Stimulated activated CD4-positive, alpha-beta T cell treated with anti-CD3 and anti-CD28 coated beads, Interleukin-1b, Interleukin-23, amount 100 ng/mL, for 1 hour (primary cell): Measurements from ENCODE around the gene CABLES1.
"Not testable (repeated sequence)": the region's sequence is repeated elsewhere in the genome, so short reads cannot be mapped to it uniquely, and the experiment has no call there.

Experiments
- DNase-seq, 2 donors: peaks; one replicate each; pipeline ENCODE4 v3.0.0-alpha.2; 2020; ENCODE audit warnings: low read depth in 2 of 2

CABLES1 gene

DNA sequence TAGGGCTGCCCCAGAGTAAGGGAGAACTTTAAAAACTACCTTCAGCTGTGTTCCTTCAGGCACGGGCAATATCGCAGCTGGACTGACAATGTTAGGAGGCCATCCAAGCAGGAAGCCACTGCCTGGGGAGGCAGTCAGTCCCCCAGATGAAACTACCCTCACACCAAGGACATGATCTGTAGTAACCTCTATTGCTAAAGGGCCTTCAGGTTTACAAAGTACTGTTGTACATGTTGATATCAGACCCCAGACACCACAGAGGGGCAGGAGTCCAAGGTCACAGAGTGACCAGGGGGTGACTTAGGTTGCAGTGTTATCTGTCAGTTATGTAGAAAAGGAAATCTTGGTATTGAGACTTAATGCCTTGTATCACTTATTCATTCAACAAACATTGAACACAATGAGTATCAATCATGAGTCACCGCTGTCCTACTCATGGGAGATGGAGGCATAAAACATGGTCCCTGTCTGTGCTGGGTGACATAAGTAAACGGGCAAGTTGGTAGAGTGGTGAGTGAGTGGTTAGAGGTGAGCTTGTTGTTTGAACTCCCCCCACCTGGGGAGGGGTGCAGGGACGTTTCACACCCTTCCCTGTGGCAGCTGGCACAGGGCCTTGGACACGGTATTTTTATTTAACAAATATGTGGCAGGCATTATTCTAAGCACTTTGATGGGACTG, 7.1 kb downstream of the CABLES1 start:
- DNase-seq, result no peak

DNA sequence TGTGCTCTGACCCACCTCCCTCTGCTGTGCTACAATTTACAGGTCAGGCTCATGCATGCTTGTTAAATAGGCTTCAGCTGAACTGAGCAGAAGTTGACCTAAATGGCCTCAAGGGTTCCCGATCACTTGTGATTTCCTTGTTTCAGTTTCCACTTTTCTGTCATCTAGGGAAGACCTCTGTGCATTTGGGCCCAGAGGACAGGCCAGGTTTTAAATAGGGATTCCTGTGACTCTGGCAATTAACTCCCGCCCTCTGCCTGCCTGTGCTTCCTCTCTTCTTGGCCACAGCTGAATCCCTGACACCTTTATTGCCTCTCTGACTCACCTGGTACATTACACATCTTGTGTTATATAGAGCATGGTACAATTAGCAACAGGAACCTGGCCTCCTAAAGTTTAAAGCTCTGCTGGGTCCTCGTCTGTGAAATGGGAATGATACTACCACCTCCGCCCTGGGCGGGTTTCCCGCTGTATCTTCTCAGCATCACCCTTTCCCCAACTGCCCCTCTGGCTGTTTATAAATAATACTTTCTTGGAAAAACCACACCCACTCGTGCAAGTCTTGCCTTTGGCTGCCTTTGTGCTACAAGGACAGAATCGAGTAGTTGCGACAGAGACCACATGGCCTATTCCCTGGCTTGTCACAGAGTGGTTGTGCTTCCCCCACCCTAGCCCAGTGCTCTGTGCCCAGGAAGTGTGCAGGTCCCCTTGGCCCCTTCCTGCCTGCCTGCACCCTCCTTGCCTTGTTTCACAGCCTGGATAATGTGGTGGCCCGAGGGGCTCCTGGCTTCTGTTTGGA, 7.9 kb downstream of the CABLES1 start:
- DNase-seq, result no peak

DNA sequence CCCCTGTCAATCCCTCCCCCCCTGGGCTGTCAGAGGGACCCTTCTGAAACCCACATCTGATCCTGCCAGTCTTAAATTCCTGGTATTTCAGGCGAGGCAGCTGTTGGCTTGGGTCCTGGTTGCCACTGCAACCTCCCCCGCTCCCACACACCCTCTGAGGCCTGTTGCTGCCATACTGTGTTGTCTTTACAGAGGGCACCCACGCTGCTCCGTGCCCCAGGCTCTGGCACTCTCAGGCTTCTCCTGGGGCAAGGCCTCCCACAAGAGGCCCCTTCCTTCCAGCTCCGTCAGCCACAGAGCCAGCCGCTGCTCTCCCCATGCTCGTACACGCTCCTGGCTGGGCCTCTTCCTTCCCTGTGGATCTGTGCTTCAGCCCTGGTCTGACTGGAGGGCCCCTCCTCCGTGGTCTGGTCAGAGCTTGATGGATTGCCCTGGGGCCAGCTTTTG, 8.6 kb downstream of the CABLES1 start:
- no peak for DNase-seq

DNA sequence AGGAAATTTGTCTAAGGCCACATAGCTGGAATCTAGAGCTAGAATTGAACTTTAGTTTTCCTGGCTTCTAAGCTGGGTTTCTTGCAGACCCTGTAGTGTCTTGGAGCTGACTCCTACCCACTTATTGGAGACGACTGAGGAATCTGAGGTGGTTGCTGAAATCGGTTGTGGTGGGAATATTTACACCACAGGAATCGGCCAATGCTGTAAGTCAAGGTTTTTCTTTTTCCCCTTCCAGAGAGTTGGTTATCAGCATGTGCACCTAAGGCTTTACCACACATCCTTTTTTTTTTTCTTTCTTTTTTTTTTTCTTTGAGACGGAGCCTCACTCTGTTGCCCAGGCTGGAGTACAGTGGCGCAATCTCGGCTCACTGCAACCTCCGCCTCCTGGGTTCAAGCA, 9.4 kb downstream of the CABLES1 start:
- no peak for DNase-seq

DNA sequence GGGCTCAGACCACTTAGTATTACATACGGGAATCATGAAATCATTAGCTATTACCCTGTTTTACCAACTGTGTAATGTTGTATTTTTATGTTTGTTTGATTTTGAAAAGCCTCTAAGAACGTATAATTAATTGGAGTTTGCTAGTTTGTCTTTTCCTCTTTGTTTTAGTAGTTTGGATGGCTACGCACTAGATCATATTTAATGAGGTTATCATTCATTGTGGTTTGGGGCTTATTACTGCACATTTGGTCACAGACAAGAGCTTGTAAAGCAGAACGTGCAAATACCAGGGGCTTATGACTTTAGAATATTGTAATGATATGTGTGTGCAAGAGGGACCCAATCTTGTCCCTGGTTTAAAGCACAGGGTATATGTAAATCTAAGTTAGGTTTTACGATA, 10.3 kb downstream of the CABLES1 start:
- no peak for DNase-seq

DNA sequence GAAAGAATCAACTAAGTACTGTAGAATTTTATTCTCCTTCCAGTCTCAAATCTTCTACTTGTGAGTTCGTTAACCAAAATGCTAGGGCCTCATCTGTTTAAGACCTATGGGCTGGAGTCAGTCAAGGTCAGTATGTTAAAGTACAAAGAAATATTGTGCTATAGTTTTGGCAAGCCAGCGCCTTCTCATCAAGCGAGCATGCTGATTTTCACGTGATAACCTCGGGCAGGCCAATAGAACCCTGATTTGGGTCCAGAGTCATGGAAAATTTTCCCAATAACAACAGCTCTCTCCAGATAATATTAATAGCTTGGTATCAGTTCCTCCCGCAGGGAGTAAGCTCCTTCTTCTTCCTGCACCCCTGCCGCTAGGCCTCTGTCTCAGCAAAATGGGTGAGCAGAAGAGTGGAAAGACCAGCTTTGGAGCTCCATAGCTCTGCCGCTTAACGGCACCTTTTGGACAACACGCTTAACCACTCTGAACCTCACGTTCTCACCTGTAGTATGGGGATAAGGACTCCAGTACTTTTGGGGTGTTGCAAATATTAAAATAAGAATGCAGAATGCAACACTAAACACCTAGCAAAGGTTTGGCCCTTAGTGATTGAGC, 11.7 kb downstream of the CABLES1 start:
- DNase-seq, result no peak

DNA sequence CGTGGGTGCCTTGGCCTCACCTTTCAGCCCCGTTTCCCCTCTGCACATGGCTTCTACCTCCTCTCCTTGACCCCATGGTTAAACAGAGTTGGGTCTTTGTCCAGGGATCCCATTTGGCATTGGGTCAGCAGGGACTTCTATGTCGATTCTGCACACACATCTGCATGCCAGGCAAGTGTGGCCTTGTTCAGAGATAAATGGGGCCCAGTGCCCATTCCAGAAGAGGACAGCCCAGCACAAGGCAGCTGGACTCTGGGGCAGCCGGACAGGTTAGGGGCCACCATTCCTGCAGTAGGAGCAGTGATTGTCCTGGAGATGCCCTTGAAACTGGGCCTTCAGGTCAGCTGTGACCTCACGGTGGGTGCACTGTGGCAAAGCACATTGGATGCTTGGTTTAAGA, 13.1 kb downstream of the CABLES1 start:
- no peak for DNase-seq

DNA sequence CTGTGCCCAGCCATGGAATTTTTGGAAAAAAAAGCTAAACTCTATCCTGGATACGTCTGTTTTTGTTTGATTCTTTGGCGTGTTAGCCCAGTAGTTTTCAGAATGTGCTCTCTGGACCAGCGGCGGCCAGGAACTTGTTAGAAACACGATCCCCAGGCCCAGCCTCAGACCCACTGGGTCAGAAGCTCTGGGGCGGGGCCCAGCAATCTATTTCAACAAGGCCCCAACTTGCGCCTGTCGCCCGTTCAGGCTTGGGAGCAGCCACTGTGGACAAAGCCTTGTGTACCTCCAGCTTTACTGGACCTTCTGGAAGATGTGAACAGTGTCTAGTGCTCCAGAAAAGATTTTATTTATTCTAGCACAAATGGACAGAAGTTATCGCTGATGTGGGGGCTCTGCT, 14.3 kb downstream of the CABLES1 start:
- no peak for DNase-seq

DNA sequence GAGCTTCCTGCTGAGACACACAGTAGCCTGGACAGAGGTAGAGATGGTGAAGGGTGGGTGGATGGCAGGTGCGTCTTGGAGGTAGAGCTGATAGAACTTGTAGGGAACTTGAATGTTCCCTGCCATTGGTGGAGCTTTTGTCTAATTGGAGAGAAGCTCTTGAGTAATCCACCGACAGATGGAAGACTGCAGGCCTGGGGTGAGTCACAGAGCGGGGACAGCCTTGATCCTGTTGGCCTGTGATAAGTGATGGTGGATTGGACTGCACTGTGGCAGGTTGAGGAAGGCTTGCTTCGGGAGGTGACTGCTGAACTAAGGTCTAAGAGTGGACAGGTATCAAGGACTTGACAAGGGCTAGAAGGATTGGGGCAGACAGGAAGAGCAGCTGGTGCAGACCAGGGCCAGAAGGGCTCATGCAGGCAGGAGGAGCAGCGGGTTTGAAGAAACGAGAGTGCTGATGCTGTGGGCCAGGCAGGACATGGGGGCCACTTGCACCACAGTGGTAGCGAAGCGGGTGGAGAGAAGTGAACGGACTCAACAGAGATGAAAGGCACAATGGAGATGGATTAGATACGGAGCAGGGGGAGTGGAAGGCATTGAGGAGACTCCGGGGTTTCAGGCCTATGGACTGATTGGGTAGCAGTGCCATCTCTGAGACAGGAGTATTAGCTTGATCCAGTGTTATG, 16.3 kb downstream of the CABLES1 start:
- no peak for DNase-seq

DNA sequence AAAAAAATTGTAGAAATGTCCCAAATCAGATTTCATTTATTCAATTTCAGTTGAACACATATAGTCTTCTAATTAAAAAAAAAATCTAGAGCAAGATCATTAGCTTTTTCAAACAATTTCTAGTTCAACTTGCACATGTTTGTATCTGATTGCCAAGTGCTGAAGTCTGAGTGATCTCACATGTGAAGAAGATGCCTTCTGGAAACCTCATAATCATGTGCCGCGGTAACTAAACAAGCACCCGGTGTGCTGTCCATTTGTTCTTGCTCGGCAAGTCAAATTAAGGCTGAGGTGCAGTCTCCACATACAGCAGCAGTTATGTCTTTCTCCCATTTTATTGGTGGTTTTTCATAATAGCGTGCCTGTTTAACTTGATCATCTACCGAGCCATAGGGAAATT, 18.7 kb downstream of the CABLES1 start:
- DNase-seq, result no peak

DNA sequence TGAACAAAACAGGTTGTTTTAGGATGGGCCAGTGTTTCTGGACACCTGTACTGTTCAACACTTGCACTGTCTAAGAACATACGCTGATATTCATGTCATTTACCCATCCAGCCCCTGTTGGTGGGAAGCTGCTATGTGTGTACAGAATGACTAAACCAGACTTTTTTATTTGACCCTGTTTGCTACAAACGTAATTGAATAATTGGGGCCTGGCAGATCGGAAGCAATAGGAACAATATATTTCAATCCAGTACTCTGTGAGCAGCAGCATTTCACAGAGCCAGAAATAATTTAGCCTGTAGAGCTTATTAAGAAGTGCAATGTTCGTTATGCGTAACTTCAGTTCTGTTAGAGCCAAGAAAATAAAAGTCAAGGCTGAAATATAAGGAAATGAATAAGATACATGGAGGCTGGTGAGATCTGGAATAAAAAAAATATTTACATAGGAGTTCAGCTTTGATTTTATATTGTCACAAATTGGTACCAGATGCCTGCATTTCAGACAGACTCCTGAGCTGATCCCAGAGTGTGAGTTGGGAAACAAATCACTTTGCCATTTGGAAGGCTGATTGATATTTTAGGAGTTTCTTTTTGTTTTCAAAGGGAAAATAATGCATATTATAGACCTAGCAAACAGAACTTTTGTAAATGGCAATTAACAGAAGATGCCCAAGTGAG, 19.7 kb downstream of the CABLES1 start:
- DNase-seq, result no peak

DNA sequence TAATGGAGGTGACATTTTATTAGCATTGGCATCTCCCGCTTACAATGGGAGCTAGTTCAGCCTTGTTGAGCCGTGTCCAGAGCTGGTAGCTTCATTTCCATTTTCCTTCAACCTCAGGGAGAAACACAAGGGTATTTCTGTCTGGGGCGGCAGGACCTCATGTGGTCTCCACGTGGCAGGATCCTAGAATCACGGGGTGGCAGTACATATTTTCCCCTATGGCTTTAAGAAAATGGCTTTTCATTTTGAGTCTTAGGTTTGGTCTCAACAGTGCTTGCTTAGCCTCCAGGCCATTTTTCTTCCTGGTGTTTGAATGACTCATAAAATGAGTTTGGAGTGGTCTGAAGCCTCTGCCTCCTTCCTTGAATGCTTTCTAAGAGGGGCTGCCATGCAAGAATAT, 20.3 kb downstream of the CABLES1 start:
- no peak for DNase-seq

DNA sequence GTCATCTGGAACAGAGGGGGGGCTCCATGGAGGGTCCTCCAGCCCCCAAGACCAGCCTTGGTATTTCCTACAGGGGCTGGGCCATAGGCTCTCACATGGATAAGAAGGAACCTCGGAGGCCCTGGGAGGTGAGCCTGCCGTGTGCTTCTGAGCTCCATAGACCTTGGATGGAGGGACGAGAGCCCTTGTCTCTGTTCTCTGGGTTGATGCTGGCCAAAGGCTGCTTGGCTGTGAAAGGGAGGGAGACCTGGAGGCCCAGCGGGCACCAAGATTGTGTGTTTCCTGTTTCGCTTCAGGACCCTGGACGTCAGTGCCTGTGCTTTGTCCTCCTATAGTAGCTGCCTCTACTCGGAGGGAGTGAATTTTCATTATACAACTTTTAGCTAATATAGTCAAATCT, 20.8 kb downstream of the CABLES1 start:
- DNase-seq, result no peak

DNA sequence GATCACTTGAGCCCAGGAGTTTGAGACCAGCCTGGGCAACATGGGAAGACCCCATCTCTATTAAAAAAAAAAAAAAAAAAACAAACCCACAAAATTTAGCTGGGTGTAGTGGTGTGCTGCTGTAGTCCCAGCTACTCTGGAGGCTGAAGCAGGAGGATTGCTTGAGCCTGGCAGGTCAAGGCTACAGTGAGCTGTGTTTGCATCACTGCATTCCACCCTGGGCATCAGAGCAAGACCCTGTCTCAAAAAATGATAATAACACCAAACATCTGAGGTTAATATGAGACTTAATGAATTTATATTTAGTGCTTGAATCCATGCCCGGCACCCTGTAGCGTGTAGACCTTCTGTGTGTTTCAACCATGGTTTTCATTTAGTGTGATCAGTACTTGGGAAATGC, 22.8 kb downstream of the CABLES1 start:
- DNase-seq, result no peak

DNA sequence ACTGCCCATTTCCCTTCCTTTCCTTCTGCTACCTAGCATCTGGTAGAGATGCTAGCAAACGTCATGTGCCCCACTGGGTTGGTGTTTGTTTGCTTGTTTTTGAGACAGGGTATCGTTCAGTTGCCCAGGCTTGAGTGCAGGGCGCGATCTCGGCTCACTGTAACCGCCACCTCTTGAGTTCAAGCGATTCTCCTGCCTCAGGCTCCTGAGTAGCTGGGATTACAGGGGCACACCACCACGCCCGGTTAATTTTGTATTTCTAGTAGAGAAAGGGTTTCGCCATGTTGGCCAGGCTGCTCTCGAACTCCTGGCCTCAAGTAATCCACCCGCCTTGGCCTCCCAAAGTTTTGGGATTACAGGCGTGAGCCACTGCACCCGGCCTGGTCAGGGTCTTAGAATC, 23.6 kb downstream of the CABLES1 start:
- DNase-seq, result not testable (repeated sequence)

DNA sequence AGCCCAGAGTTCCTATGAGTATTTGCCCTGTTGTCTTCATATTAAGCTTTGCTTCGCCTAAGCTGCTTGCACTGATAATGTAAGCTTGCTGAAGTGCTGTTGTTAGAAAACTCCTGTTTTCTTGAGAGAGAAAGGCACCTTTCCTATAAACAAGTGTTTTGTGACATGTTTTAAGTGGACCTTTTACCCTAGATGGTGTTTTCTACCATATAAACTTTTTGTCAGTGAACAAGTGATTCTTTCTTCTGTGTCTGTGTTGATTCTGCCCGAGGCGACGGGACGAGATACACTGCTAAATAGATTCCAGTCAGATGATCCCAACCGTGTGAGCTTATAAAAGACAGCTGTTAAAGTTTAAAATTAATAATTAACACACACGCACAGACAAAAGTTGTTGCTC, 24.1 kb downstream of the CABLES1 start:
- no peak for DNase-seq

DNA sequence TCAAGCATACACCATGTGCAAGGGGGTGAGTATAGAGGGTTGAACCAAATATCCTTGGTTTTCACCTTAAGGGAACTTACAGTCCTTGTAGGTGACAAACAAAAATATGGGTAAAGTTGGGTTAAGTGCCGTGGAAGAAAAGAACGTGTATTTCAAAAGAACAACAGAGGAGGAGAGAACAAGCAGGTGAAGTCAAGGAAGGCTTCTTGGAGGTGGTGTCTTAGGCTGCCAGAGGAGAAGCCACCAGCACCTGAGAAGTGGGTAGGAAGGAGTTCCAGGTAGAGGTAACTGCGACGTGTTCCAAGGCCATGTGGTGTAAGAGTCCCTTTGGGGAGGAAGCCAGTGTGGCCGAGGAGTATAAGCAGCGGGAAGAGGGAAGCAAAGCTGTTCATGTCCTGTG, 27.2 kb downstream of the CABLES1 start:
- DNase-seq, result no peak

DNA sequence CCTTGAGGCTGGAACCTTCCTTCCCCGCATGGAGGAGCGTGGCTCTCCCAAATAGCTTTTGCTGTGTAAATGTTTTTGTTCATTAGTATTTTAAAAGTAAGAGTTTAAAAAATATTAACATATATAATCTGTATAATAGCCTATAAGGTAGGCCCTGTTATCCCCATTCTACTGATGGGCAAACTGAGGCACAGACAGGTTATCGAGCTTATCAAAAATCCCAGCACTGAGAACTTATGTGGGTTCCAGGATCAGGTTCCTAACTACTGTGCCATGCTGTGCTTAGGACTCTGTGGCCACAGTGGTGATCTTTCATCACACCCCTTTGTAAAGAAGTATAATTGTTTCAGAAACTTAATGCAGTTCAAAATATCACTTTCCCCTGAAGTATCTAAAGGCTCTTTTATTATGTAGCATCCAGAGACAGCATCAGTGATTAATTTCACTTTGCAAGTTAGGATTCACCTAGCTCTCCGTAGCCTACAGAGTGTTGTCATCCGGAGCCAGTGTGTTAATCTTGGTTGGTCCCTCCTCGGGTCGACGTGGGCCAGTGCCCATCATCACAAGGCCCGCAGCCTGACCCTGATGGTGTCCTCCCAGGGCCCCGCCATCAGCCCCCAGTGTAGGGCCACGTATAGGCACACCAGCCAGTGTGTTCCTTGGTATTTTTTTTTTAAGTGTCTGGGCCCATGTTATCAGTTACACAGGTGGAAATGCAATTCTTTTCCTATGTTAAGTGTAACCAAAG, 28.7 kb downstream of the CABLES1 start:
- DNase-seq, result no peak

DNA sequence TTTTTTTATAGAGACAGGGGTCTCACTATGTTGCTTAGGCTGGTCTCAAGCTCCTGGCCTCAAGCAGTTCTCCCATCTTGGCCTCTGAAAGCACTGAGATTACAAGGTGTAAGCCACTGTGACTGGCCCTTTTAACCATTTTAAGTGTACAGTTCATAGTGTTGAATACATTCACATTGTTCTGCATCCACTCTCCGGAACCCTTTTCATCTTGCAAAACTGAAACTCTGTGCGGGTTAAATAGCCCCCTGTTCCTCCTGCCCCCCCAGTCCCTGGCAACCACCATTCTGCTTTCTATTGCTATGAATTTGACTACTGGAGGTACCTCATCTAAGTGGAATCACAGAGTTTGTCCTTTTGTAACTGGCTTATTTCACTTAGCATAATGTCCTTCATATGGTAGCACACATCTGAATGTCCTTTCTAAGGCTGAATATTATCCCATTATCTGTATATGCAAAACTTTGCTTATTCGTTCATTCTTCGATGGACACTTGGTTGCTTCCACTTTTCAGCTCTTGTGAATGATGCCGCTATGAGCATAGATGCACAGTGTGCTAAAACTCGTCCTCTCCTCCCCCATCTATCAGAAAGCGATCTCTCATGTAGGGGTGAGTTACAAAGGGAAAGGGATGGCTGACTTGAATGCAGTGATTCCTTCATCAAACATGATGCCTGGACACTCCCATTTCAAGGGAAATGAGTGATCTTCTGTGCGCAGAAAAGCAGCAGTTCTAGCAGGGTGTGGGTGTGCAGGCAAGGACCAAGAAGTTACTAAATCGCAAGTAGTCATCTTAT, 30.2 kb downstream of the CABLES1 start:
- no peak for DNase-seq

DNA sequence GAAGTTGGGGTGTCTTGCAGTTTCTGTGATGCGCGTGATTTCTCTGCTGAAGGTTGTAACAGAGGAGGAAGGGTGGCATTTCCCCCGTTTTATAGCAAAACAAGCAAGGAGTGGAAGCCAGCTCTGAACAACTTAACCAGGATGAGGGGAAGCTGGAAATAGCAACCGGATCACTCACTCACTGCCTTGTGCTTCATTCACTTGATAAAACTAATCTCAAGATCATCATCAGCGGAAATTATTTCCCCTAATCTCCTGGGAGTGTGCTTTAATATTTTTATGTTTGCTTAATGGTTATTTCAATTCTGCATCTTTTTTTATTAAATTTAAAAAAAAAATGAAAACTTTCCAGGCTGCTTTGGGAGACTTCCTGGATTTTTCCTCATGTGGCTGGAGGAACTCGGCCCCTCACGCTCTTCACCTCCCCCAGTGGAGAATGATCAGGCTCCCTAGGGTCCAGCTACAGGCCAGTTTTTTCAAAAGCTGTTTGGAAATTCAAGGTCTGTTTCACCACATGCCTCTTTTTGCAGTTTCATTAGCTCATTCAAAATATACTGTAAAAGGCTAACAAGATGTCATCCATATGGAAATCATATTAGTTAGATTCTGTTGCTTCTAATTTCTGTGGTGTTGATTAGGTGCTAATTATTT, 31.7 kb downstream of the CABLES1 start:
- no peak for DNase-seq
